ENCODE results near the gene AGBL1. TPM values are rescaled to one million over a fixed set of nuclear protein-coding genes. Genes with fewer than 3 reads are reported as not detected.
A peak's percentile ranks its signal among the peaks of the same experiment; 100 is the strongest.

Gene AGBL1
- total RNA-seq, 2 donors from 2014 or later = not detected

- H3K27ac Mint-ChIP-seq = no peak overlapping the region
- H3K9me3 Mint-ChIP-seq = peaks cover 0 to 4% of the 10 kb centered on the region in 2 donors
- no peaks in the 10 kb centered on the region for H3K36me3 Mint-ChIP-seq
- ATAC-seq (no peak), DNase-seq (ENCODE audit: low spot score in 2 of 2) (no peak)
Observed at GRCh38 chr15:86892774-86893449, 813.2 kb downstream of the AGBL1 start.

GRCh38 chr15:86894269-86894668, 814.6 kb downstream of the AGBL1 start:
- no peak overlapping the region for H3K27ac Mint-ChIP-seq
- peaks cover 4% of the 10 kb centered on the region in 2 donors for H3K9me3 Mint-ChIP-seq
- ATAC-seq = no peak
- peaks cover 6 to 9% of the 10 kb centered on the region in 2 donors for H3K36me3 Mint-ChIP-seq
- no peak for DNase-seq (ENCODE audit: low spot score in 2 of 2)

GRCh38 chr15:86903642-86904421, 824.2 kb downstream of the AGBL1 start:
- no peak overlapping the region for H3K27ac Mint-ChIP-seq
- no peak for ATAC-seq
- DNase-seq (ENCODE audit: low spot score in 2 of 2) = no peak
- no peaks in the 10 kb centered on the region for H3K9me3 Mint-ChIP-seq
- peaks cover 0 to 2% of the 10 kb centered on the region in 2 donors for H3K36me3 Mint-ChIP-seq

- DNase-seq (ENCODE audit: low spot score in 2 of 2) = no peak
- Mint-ChIP-seq H3K36me3 (no peaks in the 10 kb centered on the region), H3K9me3 (no peaks in the 10 kb centered on the region), H3K27ac (no peak overlapping the region)
- ATAC-seq = no peak
Observed at GRCh38 chr15:86905625-86906256, 826.1 kb downstream of the AGBL1 start.

- DNase-seq (ENCODE audit: low spot score in 2 of 2) (no peak), ATAC-seq (no peak)
- Mint-ChIP-seq H3K9me3 (no peaks in the 10 kb centered on the region), H3K36me3 (no peaks in the 10 kb centered on the region), H3K27ac (no peak overlapping the region)
Observed at GRCh38 chr15:86906376-86906775, 826.7 kb downstream of the AGBL1 start.

- ATAC-seq (no peak), DNase-seq (ENCODE audit: low spot score in 2 of 2) (no peak)
- Mint-ChIP-seq H3K27ac (no peak overlapping the region), H3K9me3 (no peaks in the 10 kb centered on the region), H3K36me3 (no peaks in the 10 kb centered on the region)
Observed at GRCh38 chr15:86911022-86911421, 831.4 kb downstream of the AGBL1 start.

- Mint-ChIP-seq H3K9me3 (no peaks in the 10 kb centered on the region), H3K27ac (no peak overlapping the region), H3K36me3 (no peaks in the 10 kb centered on the region)
- ATAC-seq (no peak), DNase-seq (ENCODE audit: low spot score in 2 of 2) (no peak)
Observed at GRCh38 chr15:86912661-86913060, 833.0 kb downstream of the AGBL1 start.

- Mint-ChIP-seq H3K27ac (no peak overlapping the region), H3K9me3 (no peaks in the 10 kb centered on the region), H3K36me3 (no peaks in the 10 kb centered on the region)
- ATAC-seq (no peak), DNase-seq (ENCODE audit: low spot score in 2 of 2) (no peak)
Observed at GRCh38 chr15:86915811-86916331, 836.2 kb downstream of the AGBL1 start.

GRCh38 chr15:86916671-86917360, 837.1 kb downstream of the AGBL1 start:
- Mint-ChIP-seq H3K36me3 (no peaks in the 10 kb centered on the region), H3K27ac (no peak overlapping the region), H3K9me3 (no peaks in the 10 kb centered on the region)
- DNase-seq (ENCODE audit: low spot score in 2 of 2) (no peak), ATAC-seq (no peak)

- DNase-seq (ENCODE audit: low spot score in 2 of 2) (no peak), ATAC-seq (no peak)
- Mint-ChIP-seq H3K9me3 (no peaks in the 10 kb centered on the region), H3K27ac (no peak overlapping the region), H3K36me3 (no peaks in the 10 kb centered on the region)
Observed at GRCh38 chr15:86917361-86917671, 837.6 kb downstream of the AGBL1 start.

- no peak for ATAC-seq
- no peaks in the 10 kb centered on the region for H3K36me3 Mint-ChIP-seq
- no peak overlapping the region for H3K27ac Mint-ChIP-seq
- DNase-seq (ENCODE audit: low spot score in 2 of 2) = no peak
- H3K9me3 Mint-ChIP-seq = no peaks in the 10 kb centered on the region
Observed at GRCh38 chr15:86919581-86919980, 839.9 kb downstream of the AGBL1 start.

GRCh38 chr15:86929461-86929860, 849.8 kb downstream of the AGBL1 start:
- Mint-ChIP-seq H3K9me3 (peaks cover 0 to 3% of the 10 kb centered on the region in 2 donors), H3K36me3 (no peaks in the 10 kb centered on the region), H3K27ac (no peak overlapping the region)
- DNase-seq (ENCODE audit: low spot score in 2 of 2) (no peak), ATAC-seq (no peak)

- no peaks in the 10 kb centered on the region for H3K36me3 Mint-ChIP-seq
- DNase-seq (ENCODE audit: low spot score in 2 of 2) = no peak
- H3K27ac Mint-ChIP-seq = no peak overlapping the region
- no peak for ATAC-seq
- no peaks in the 10 kb centered on the region for H3K9me3 Mint-ChIP-seq
Observed at GRCh38 chr15:86932456-86932855, 852.8 kb downstream of the AGBL1 start.

GRCh38 chr15:86935841-86936240, 856.2 kb downstream of the AGBL1 start:
- ATAC-seq = no peak
- no peak for DNase-seq (ENCODE audit: low spot score in 2 of 2)
- no peak overlapping the region for H3K27ac Mint-ChIP-seq

GRCh38 chr15:86942285-86942684, 862.6 kb downstream of the AGBL1 start:
- Mint-ChIP-seq H3K27ac (no peak overlapping the region), H3K9me3 (no peaks in the 10 kb centered on the region), H3K36me3 (no peaks in the 10 kb centered on the region)
- ATAC-seq (peak in 1 of 2 donors; percentile 66), DNase-seq (ENCODE audit: low spot score in 2 of 2) (no peak)

More at GRCh38 chr15:86935841-86936240, 856.2 kb downstream of the AGBL1 start:
- no peaks in the 10 kb centered on the region for H3K9me3 Mint-ChIP-seq
- H3K36me3 Mint-ChIP-seq = no peaks in the 10 kb centered on the region

- DNase-seq (ENCODE audit: low spot score in 2 of 2) (no peak), ATAC-seq (no peak)
- no peak overlapping the region for H3K27ac Mint-ChIP-seq
- H3K9me3 Mint-ChIP-seq = no peaks in the 10 kb centered on the region
- no peaks in the 10 kb centered on the region for H3K36me3 Mint-ChIP-seq
Observed at GRCh38 chr15:86948719-86949118, 869.0 kb downstream of the AGBL1 start.

GRCh38 chr15:86959254-86959653, 879.6 kb downstream of the AGBL1 start:
- ATAC-seq (no peak), DNase-seq (ENCODE audit: low spot score in 2 of 2) (no peak)

More at GRCh38 chr15:86959254-86959653, 879.6 kb downstream of the AGBL1 start:
- H3K9me3 Mint-ChIP-seq = no peaks in the 10 kb centered on the region
- H3K36me3 Mint-ChIP-seq = no peaks in the 10 kb centered on the region
- no peak overlapping the region for H3K27ac Mint-ChIP-seq
